Activated B cell treated with CpG ODN at 0.5 μM for 24 hours (primary cell): ENCODE measurements around the gene DCT. TPM values are rescaled to one million over a fixed set of nuclear protein-coding genes. Genes with fewer than 3 reads are reported as not detected.
"Not testable (repeated sequence)": the region's sequence is repeated elsewhere in the genome, so short reads cannot be mapped to it uniquely, and the experiment has no call there.

Source experiments
- ATAC-seq: fragments of 200-7000 bp; cut with Tn5 transposase; one replicate; pipeline ENCODE4 v1.10.0; 2021; ENCODE audit warnings: low read depth, mild to moderate bottlenecking, moderate library complexity
- CTCF ChIA-PET: fragments of 350-600 bp; sonication (Branson Sonifier 250); formaldehyde crosslinking; loops from one replicate; lab custom pipeline; 2021; ENCODE audit warnings: antibody characterized with exemption; lab: Charles Lee
- POLR2A ChIA-PET: fragments of 350-600 bp; sonication (Branson Sonifier 250); formaldehyde crosslinking; loops from one replicate; lab custom pipeline; 2021; ENCODE audit warnings: antibody characterized with exemption; lab: Charles Lee
- DNase-seq: peaks from one replicate; pipeline ENCODE4 v3.0.0; 2022
- H3K27ac Mint-ChIP-seq: one replicate; pipeline ENCODE4 v1.8.0; 2020; ENCODE audit warnings: mixed read lengths
- H3K27me3 Mint-ChIP-seq: one replicate; pipeline ENCODE4 v1.8.0; 2021; ENCODE audit warnings: mixed read lengths
- H3K36me3 Mint-ChIP-seq: one replicate; pipeline ENCODE4 v1.8.0; 2021; ENCODE audit warnings: low read depth, mixed read lengths
- H3K4me1 Mint-ChIP-seq: one replicate; pipeline ENCODE4 v1.8.0; 2021; ENCODE audit warnings: mixed read lengths
- H3K4me3 Mint-ChIP-seq: one replicate; pipeline ENCODE4 v1.8.0; 2020; ENCODE audit warnings: mild to moderate bottlenecking, mixed read lengths
- H3K9me3 Mint-ChIP-seq: one replicate; pipeline ENCODE4 v1.8.0; 2020; ENCODE audit warnings: mixed read lengths
- CTCF ChIP-seq: fragments of 200-600 bp; IDR thresholded peaks from one replicate; pipeline ENCODE4 v1.8.0; 2022; ENCODE audit warnings: antibody characterized with exemption, mild to moderate bottlenecking
- intact Hi-C: fragments of 100-400 bp; cut with micrococcal nuclease; formaldehyde crosslinking; loops from one replicate; pipeline ENCODE4 v1.15.1; 2024
- total RNA-seq: library from RNA; stranded (reverse); gene quantifications from 2 replicates; pipeline ENCODE4 v1.2.3, GENCODE V29; 2022

Gene DCT
- 0.09 TPM in 1 of 2 replicates, not detected in the other for total RNA-seq

DNA sequence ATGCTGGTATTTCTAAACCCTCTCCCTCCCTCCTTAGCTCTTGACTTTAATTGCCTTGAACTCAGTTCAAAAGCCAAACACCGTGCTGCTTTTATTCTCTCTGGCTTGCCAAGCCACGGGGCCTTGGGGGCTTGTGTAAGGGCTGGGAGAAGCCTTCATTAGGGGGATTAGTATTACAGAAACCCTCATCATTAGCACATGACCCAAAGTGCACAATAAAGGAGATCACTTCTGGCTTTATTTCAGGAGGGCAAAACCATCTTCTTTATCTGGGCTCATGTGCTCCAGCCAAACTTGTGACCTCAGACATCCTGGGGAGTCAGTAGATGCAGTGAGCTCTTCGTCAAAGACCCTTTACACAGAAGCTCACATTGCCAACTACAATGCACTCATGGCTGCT, at the start of gene DCT:
Gene DCT, minus strand, starts transcription at position 67 of the 400 bp plus-strand sequence. CDS start 427 bp downstream, outside the sequence.
- CTCF ChIA-PET = no interaction called here

DNA sequence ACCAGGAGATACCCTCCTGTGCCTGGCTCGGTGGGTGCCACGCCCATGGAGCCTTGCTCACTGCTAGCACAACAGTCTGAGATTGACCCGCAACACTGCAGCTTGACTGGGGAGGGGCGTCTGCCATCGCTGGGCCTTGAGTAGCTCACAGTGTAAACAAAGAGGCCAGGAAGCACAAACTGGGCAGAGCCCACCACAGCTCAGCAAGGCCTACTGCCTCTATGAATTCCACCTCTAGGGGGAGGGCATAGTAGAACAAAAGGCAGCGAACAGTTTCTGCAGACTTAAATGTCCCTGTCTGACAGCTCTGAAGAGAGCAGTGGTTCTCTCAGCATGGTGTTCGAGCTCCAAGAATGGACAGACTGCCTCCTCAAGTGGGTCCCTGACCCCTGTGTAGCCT, 47.5 kb upstream of the DCT start:
- H3K4me3 Mint-ChIP-seq, H3K9me3 Mint-ChIP-seq, POLR2A ChIA-PET, intact Hi-C loops, CTCF ChIA-PET, H3K27ac Mint-ChIP-seq, ATAC-seq, H3K4me1 Mint-ChIP-seq, H3K36me3 Mint-ChIP-seq, DNase-seq: not testable (repeated sequence)
- peaks cover 20% of the 10 kb centered on the region for H3K27me3 Mint-ChIP-seq

More for the DNA sequence above, at the start of gene DCT:
- no peak for ATAC-seq
- no peaks in the 10 kb centered on the region for H3K36me3 Mint-ChIP-seq
- no peak for TF ChIP-seq CTCF
- H3K4me1 Mint-ChIP-seq = no peaks in the 10 kb centered on the region
- H3K4me3 Mint-ChIP-seq = no peak within 1 kb of the TSS
- intact Hi-C loops = no loop called here
- H3K27ac Mint-ChIP-seq = no peak within 1 kb of the TSS
- POLR2A ChIA-PET = no interaction called here
- no peak for DNase-seq
- H3K9me3 Mint-ChIP-seq = peaks cover 2% of the 10 kb centered on the region
- H3K27me3 Mint-ChIP-seq = peaks cover 13% of the 10 kb centered on the region

DNA sequence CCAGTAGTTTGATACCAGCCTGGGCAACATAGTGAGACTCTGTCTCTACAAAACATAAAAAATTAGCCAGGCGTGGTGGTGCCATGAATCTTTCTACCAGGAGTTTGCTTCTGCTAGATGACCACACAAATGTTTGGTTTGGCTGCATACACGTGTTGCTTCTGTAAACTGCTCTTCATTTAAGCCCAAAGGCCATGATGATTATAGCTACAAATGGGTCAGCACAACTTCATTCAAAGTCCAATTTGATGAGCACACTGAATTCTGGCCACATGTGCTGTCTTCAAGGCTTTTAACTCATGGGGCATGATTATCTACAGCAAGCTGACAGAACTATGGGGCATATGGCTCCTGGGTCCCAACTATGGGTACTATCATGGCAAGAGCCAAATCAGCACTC, 46.3 kb upstream of the DCT start:
- no peaks in the 10 kb centered on the region for H3K9me3 Mint-ChIP-seq
- no peak overlapping the region for H3K4me3 Mint-ChIP-seq
- no peaks in the 10 kb centered on the region for H3K4me1 Mint-ChIP-seq
- POLR2A ChIA-PET = no interaction called here
- intact Hi-C loops = no loop called here
- CTCF ChIA-PET = no interaction called here
- ATAC-seq (no peak), DNase-seq (no peak)
- no peak for TF ChIP-seq CTCF
- no peak overlapping the region for H3K27ac Mint-ChIP-seq
- no peaks in the 10 kb centered on the region for H3K36me3 Mint-ChIP-seq
- peaks cover 20% of the 10 kb centered on the region for H3K27me3 Mint-ChIP-seq

DNA sequence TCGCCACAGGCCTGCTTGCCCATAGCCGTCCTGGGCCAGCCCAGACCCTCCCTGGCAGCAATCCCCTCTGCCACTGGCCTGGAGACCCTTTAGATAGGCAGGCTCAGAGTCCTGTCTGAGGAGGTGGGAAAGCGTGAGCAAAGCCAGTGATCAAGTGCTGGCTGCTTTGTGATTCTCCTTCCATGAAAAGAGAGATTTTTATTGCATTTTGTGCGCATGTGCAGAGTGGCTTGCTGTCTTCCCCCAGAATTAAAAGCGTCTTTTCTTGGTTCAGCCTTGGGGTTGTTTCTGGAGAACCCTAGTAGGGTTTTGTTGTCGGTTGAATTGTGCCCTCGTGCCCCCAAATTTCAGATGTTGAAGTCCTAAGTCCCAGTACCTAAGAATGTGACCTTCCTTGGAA, 44.9 kb upstream of the DCT start:
- Mint-ChIP-seq H3K4me1 (no peaks in the 10 kb centered on the region), H3K27ac (no peak overlapping the region), H3K36me3 (no peaks in the 10 kb centered on the region), H3K27me3 (peaks cover 16% of the 10 kb centered on the region), H3K4me3 (no peak overlapping the region), H3K9me3 (no peaks in the 10 kb centered on the region)
- DNase-seq = no peak
- POLR2A ChIA-PET = no interaction called here
- intact Hi-C loops = no loop called here
- CTCF ChIA-PET = interaction anchor here (1.1 kb wide), 1 partner anchor 93 kb away, joined by 3 read pairs; no protein-coding TSS in a partner anchor
- no peak for TF ChIP-seq CTCF
- ATAC-seq = no peak

DNA sequence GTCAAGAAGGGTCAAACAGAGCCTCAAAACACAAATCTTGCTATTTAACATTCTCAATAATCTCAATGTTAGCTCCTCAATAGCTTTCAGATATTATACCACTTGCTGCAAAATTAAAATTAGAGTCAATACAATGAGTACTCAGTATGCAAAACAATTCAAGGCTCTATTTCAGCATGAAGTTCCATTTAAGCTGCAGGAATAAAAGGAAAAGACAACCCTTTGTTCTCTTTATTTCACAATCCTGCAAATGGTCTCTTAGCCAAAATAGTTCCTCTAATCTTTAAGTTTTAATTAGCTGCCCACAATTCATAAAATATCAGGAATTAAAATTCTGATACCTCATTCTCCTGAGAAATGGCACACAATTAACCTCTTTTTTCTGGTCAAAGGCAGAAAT, 40.5 kb upstream of the DCT start:
- H3K9me3 Mint-ChIP-seq = no peaks in the 10 kb centered on the region
- H3K27ac Mint-ChIP-seq = no peak overlapping the region
- no peaks in the 10 kb centered on the region for H3K36me3 Mint-ChIP-seq
- DNase-seq (no peak), ATAC-seq (no peak)
- H3K4me3 Mint-ChIP-seq = no peak overlapping the region
- ChIA-PET POLR2A (no interaction called here), CTCF (no interaction called here)
- H3K27me3 Mint-ChIP-seq = peaks cover 1% of the 10 kb centered on the region
- TF ChIP-seq CTCF = no peak
- intact Hi-C loops = no loop called here
- H3K4me1 Mint-ChIP-seq = no peaks in the 10 kb centered on the region

- CTCF ChIA-PET = no interaction called here
- Mint-ChIP-seq H3K36me3 (no peaks in the 10 kb centered on the region), H3K27ac (no peak overlapping the region), H3K9me3 (no peaks in the 10 kb centered on the region), H3K27me3 (peaks cover 1% of the 10 kb centered on the region), H3K4me1 (no peaks in the 10 kb centered on the region), H3K4me3 (no peak overlapping the region)
- ATAC-seq (no peak), DNase-seq (no peak)
- POLR2A ChIA-PET = no interaction called here
- intact Hi-C loops = no loop called here
- TF ChIP-seq CTCF = no peak
Measured at GRCh38 chr13:94516456-94516855, 37.0 kb upstream of the DCT start.
